Ovary (tissue), 10 donors: ENCODE measurements around the gene LRTM1. TPM values are rescaled to one million over a fixed set of nuclear protein-coding genes. Genes with fewer than 3 reads are reported as not detected.

Source experiments
- DNase-seq, 5 donors: peaks; one replicate each; pipeline ENCODE4 v3.0.0-alpha.2; 2019 to 2020
- H3K27ac ChIP-seq, 2 donors: fragments of 200-600 bp; one replicate each; pipeline versions ENCODE4 v1.5.1 to v1.8.0; 2019 to 2022
- H3K27me3 ChIP-seq: fragments of 200-600 bp; one replicate; pipeline ENCODE4 v1.8.0; 2022
- H3K36me3 ChIP-seq: fragments of 200-600 bp; sonication (generic); one replicate; pipeline ENCODE4 v1.5.1; 2019
- H3K4me1 ChIP-seq: one replicate; pipeline ENCODE4 v1.8.1; 2013; ENCODE audit warnings: mild to moderate bottlenecking, moderate library complexity; ENCODE audit not compliant: insufficient read depth
- H3K4me3 ChIP-seq: fragments of 200-600 bp; sonication (generic); one replicate; pipeline ENCODE4 v1.5.1; 2017
- H3K9me3 ChIP-seq, 2 donors: fragments of 200-600 bp in 1 of 2; sonication (generic) in 1 of 2; one replicate each; pipeline versions ENCODE4 v1.5.1 to v1.8.1; 2013 to 2019; ENCODE audit warnings: mild to moderate bottlenecking in 1 of 2, moderate library complexity in 1 of 2
- CTCF ChIP-seq, 3 donors: fragments of 450-650 bp in 2 of 3; fragments of 200-600 bp in 1 of 3; IDR thresholded peaks; one replicate each; pipeline versions ENCODE4 v1.5.1 to v1.8.0; 2016 to 2022; ENCODE audit warnings: antibody characterized with exemption in 3 of 3, mild to moderate bottlenecking in 1 of 3
- EP300 ChIP-seq: sonication (generic); formaldehyde crosslinking; IDR thresholded peaks from one replicate; pipeline ENCODE4 v1.6.1; 2017; ENCODE audit warnings: antibody characterized with exemption
- POLR2A ChIP-seq: fragments of 450-650 bp; IDR thresholded peaks from one replicate; pipeline ENCODE4 v1.6.1; 2017; ENCODE audit warnings: antibody characterized with exemption, mild to moderate bottlenecking, moderate library complexity
- WGBS, 3 donors: extraction: QIAGEN DNeasy Blood & Tissue Kit in 1 of 3; methylation state at CpG; one replicate each; pipeline versions ENCODE4 v1.1.5 to v1.1.7; 2013 to 2017; 5-methylcytosine and 5-hydroxymethylcytosine counted together
- intact Hi-C, 4 donors: fragments of 100-400 bp; cut with DNase I; formaldehyde crosslinking; loops; one replicate each; pipeline versions ENCODE4 v1.11.0 to v1.15.1; 2022 to 2023
- long read RNA-seq, 3 donors: library from polyadenylated mRNA in 2 of 3; unstranded in 2 of 3; transcript quantifications; one replicate each; pipeline ENCODE4 v2.0.0 and lab custom pipeline, GENCODE V29; 2021 to 2026
- polyA plus RNA-seq, 2 donors: library from polyadenylated mRNA; stranded (reverse); fragments of 200-250 nt in 1 of 2; fragments of 350-450 nt in 1 of 2; fragmentation: Illumina TruSeq in 1 of 2; extraction: RNeasy Lipid Tissue Mini Kit (QIAGEN cat#74804) in 1 of 2; gene quantifications; one replicate each; pipeline ENCODE4 v1.2.3, GENCODE V29; 2013 to 2014
- total RNA-seq, 7 donors: library from RNA; depleted of rRNA in 2 of 7; stranded (reverse); fragments of >200 nt in 2 of 7; fragmentation: NEBNext Ultra II Directional in 3 of 7; extraction: Animal tissue kit (Norgen Biotek cat#: 25700) in 3 of 7; gene quantifications; one replicate each; pipeline versions ENCODE4 v1.1.0 to v1.2.4, GENCODE V29; 2016 to 2023
- donor health status: DM: no; HTN: no; CAD: no; lungs with moderate emphysema.
- donor health status: DM: no; HTN: no; CAD: no.
- donor health status: Bipolar disorder and iron deficiency.
- donor health status: DM: yes; HTN: yes; CAD: no.
- donor health status: DM: no; HTN: no; CAD: no.
- donor health status: DM: yes; HTN: yes; CAD: no.

The LRTM1 gene
- total RNA-seq (not detected), polyA plus RNA-seq (not detected)
- long read RNA-seq, donor 1, partial matches to known transcripts: 1 of 1 reads
- long read RNA-seq, donor 1, other reads (novel, unspliced or antisense): 0 of 1 reads
- long read RNA-seq, donor 2: 0 reads
- long read RNA-seq, donor 3: 0 reads

GRCh38 chr3:54928046-54928770 lies at the start of gene LRTM1:
Gene LRTM1 (minus strand): TSS chr3:54928059. CDS start chr3:54927911, 148 bp downstream.
- Histone ChIP-seq H3K27me3 (no peaks in the 10 kb centered on the region), H3K4me3 (no peak within 1 kb of the TSS), H3K9me3 (no peaks in the 10 kb centered on the region), H3K4me1 (no peaks in the 10 kb centered on the region), H3K27ac (no peak within 1 kb of the TSS), H3K36me3 (no peaks in the 10 kb centered on the region)
- TF ChIP-seq EP300: no peak
- no peak for TF ChIP-seq POLR2A
- TF ChIP-seq CTCF (IDR thresholded peaks at IDR 0.05): no peak
- no peak for DNase-seq
- WGBS, 3 donors: 56 to 73% (median 63%) methylated on average over 14 of the region's 14 CpGs
- intact Hi-C loops: no loop called here

GRCh38 chr3:54977439-54977838 lies 49.6 kb upstream of the LRTM1 start:
- Histone ChIP-seq H3K27ac (no peak overlapping the region), H3K27me3 (no peaks in the 10 kb centered on the region), H3K4me3 (no peak overlapping the region), H3K4me1 (no peaks in the 10 kb centered on the region), H3K36me3 (no peaks in the 10 kb centered on the region), H3K9me3 (no peaks in the 10 kb centered on the region)
- 94 to 100% (median 95%) methylated on average over 1 of the region's 1 CpG for WGBS, 3 donors
- no peak for DNase-seq
- intact Hi-C loops: no loop called here
- no peak for TF ChIP-seq POLR2A
- no peak for TF ChIP-seq CTCF (IDR thresholded peaks at IDR 0.05)
- no peak for TF ChIP-seq EP300

- Histone ChIP-seq H3K27me3 (no peaks in the 10 kb centered on the region), H3K27ac (no peak overlapping the region), H3K9me3 (no peaks in the 10 kb centered on the region), H3K4me1 (no peaks in the 10 kb centered on the region), H3K36me3 (no peaks in the 10 kb centered on the region), H3K4me3 (no peak overlapping the region)
- no peak for DNase-seq
- TF ChIP-seq CTCF (IDR thresholded peaks at IDR 0.05): no peak
- TF ChIP-seq EP300: no peak
- TF ChIP-seq POLR2A: no peak
- intact Hi-C loops: no loop called here
- WGBS, 3 donors: 5 to 10% (median 9%) methylated on average over 1 of the region's 1 CpG
Observed at GRCh38 chr3:54970895-54971294, 43.0 kb upstream of the LRTM1 start.

GRCh38 chr3:54969652-54970051 lies 41.8 kb upstream of the LRTM1 start:
- WGBS, 3 donors: 97 to 100% (median 98%) methylated on average over 3 of the region's 3 CpGs
- H3K4me1 ChIP-seq: no peaks in the 10 kb centered on the region
- no peaks in the 10 kb centered on the region for H3K36me3 ChIP-seq
- intact Hi-C loops: no loop called here
- H3K27ac ChIP-seq: no peak overlapping the region
- TF ChIP-seq CTCF (IDR thresholded peaks at IDR 0.05) (no peak), POLR2A (no peak), EP300 (no peak)
- no peak overlapping the region for H3K4me3 ChIP-seq
- H3K9me3 ChIP-seq: no peaks in the 10 kb centered on the region
- DNase-seq: no peak
- H3K27me3 ChIP-seq: no peaks in the 10 kb centered on the region
